Measurements from ENCODE around the gene LAGE3.

The LAGE3 gene

DNA sequence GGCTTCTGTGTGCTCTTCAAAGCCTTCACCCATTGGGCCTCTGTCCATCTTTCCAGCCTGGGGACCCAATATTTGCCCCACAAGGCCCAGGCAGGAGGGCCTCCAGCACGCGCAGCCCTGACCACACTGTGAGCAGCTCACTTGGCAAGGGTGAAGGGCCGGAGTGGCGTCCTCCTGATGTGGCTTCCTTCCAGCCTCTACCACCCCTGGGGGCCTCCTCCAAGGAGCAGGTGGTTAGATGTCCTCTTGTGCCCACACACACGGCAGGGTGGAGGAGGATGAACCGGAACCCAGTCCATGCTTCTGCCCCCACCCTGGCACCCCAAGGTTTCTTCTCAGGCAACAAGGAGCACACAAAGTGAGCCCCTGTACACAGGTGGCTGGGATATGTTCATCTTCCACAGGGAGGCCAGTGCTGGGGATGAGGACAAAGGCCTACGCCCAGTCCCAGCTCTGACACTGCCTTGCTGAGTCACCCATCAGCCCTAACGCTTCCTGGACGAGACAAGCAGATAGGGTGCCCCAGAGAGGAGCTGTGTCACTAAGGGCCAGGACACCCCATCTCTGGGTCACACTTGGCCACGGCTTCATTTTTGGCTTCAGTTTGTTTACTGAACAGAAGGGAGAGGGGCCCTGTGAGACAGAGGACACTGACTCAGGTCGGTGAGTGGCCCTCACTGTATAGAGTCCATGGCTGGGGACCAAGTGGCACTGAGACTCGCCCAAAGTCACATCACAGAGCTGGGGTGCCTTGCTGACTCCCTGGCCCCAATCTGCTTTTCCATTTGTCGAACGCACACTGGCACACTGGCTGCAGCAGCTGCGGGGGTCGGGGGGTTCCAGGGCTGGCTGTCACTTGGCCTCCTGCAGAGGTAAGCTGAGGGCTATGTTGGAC is 5.4 kb upstream of the LAGE3 start:
- Histone ChIP-seq H3K4me3 (ENCODE audit: low read depth, low read length) (no peak overlapping the region), H3K27me3 (ENCODE audit: insufficient read depth, low read depth, severe bottlenecking) (peaks cover 2% of the 10 kb centered on the region), H3K27ac (no peak overlapping the region), H3K36me3 (peaks cover 29% of the 10 kb centered on the region), H3K9me3 (ENCODE audit: severe bottlenecking) (peaks cover under 1% of the 10 kb centered on the region)
- DNase-seq = no peak
- TF ChIP-seq, protein P1, sequence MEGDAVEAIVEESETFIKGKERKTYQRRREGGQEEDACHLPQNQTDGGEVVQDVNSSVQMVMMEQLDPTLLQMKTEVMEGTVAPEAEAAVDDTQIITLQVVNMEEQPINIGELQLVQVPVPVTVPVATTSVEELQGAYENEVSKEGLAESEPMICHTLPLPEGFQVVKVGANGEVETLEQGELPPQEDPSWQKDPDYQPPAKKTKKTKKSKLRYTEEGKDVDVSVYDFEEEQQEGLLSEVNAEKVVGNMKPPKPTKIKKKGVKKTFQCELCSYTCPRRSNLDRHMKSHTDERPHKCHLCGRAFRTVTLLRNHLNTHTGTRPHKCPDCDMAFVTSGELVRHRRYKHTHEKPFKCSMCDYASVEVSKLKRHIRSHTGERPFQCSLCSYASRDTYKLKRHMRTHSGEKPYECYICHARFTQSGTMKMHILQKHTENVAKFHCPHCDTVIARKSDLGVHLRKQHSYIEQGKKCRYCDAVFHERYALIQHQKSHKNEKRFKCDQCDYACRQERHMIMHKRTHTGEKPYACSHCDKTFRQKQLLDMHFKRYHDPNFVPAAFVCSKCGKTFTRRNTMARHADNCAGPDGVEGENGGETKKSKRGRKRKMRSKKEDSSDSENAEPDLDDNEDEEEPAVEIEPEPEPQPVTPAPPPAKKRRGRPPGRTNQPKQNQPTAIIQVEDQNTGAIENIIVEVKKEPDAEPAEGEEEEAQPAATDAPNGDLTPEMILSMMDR (IDR thresholded peaks at IDR 0.05; ENCODE audit: low read depth, low read length) = no peak

- Histone ChIP-seq H3K36me3 (peaks cover 28% of the 10 kb centered on the region), H3K27ac (no peak overlapping the region), H3K27me3 (ENCODE audit: insufficient read depth, low read depth, severe bottlenecking) (peaks cover 3% of the 10 kb centered on the region), H3K4me3 (ENCODE audit: low read depth, low read length) (no peak overlapping the region), H3K9me3 (ENCODE audit: severe bottlenecking) (peaks cover 8% of the 10 kb centered on the region)
- DNase-seq = no peak
- TF ChIP-seq, protein P1 (IDR thresholded peaks at IDR 0.05; ENCODE audit: low read depth, low read length) = no peak
Measured at GRCh38 chrX:154483325-154483724, 4.2 kb upstream of the LAGE3 start.

DNA sequence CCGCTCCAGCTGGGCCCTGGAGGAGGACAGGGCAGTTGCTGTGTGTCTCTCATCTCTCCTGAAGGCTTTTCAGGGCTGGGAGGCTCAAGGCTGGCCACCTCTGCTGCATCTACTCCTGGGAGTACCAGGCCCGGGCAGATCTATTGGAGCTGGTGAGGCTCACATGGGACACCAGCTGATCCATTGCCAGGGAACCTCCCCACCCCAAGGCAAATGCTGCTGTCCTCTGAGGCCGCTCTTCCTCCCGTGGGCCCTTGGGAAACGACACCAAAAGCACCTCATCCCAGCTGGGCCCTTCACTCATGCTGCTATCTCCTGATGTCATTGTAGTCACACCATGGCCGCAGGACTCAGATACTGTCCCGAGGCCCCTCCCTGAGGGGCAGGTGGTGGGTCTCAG is 3.7 kb upstream of the LAGE3 start:
- TF ChIP-seq, protein P1 (IDR thresholded peaks at IDR 0.05; ENCODE audit: low read depth, low read length) = no peak
- peaks cover 8% of the 10 kb centered on the region for H3K9me3 ChIP-seq (ENCODE audit: severe bottlenecking)
- peaks cover 25% of the 10 kb centered on the region for H3K36me3 ChIP-seq

GRCh38 chrX:154481911-154482601 is 3.0 kb upstream of the LAGE3 start:
- Histone ChIP-seq H3K27me3 (ENCODE audit: insufficient read depth, low read depth, severe bottlenecking) (peaks cover 7% of the 10 kb centered on the region), H3K36me3 (peaks cover 21% of the 10 kb centered on the region), H3K4me3 (ENCODE audit: low read depth, low read length) (no peak overlapping the region), H3K9me3 (ENCODE audit: severe bottlenecking) (peaks cover 8% of the 10 kb centered on the region), H3K27ac (no peak overlapping the region)
- TF ChIP-seq, protein P1 (IDR thresholded peaks at IDR 0.05; ENCODE audit: low read depth, low read length) = 0 out of 2 replicates have a peak, but pooled peaks have one; percentile 3
- DNase-seq = no peak

More for the DNA sequence above, 3.7 kb upstream of the LAGE3 start:
- H3K27ac ChIP-seq = no peak overlapping the region
- DNase-seq = no peak
- H3K4me3 ChIP-seq (ENCODE audit: low read depth, low read length) = no peak overlapping the region
- H3K27me3 ChIP-seq (ENCODE audit: insufficient read depth, low read depth, severe bottlenecking) = peaks cover 3% of the 10 kb centered on the region

DNA sequence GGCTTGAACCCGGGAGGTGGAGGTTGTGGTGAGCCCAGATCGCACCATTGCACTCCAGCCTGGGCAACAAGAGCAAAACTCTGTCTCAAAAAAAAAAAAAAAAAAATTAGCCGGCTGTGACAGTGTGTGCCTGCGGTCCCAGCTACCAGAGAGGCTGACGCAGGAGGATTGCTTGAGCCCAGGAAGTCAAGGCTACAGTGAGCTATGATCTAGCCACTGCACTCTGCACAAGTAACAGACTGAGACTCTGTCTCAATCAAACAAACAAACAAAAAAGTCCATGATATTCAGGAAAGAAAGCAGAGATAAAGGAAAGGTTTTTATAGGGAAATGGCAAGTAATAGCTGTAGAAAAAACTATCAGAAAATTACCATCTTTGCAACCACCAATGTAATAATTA is 2.1 kb upstream of the LAGE3 start:
- H3K27ac ChIP-seq = no peak overlapping the region

More for the DNA sequence above, 2.1 kb upstream of the LAGE3 start:
- Histone ChIP-seq H3K36me3 (peaks cover 21% of the 10 kb centered on the region), H3K27me3 (ENCODE audit: insufficient read depth, low read depth, severe bottlenecking) (peaks cover 7% of the 10 kb centered on the region), H3K9me3 (ENCODE audit: severe bottlenecking) (peaks cover 8% of the 10 kb centered on the region), H3K4me3 (ENCODE audit: low read depth, low read length) (no peak overlapping the region)
- DNase-seq = no peak
- TF ChIP-seq, protein P1 (IDR thresholded peaks at IDR 0.05; ENCODE audit: low read depth, low read length) = no peak

All from WERI-Rb-1 (cell line).